Left lung (tissue), 10 donors: ENCODE measurements around the gene DCC. TPM values are rescaled to one million over a fixed set of nuclear protein-coding genes. Genes with fewer than 3 reads are reported as not detected.

ENCODE experiments used
- ATAC-seq: fragments of 200-7000 bp; cut with Tn5 transposase; one replicate; pipeline ENCODE4 v1.9.1; 2020; ENCODE audit warnings: moderate library complexity
- DNase-seq, 4 donors: peaks; one replicate each; pipeline ENCODE4 v3.0.0-alpha.2; 2013 to 2020
- H3K27ac ChIP-seq, 2 donors: fragments of 200-600 bp; sonication (generic) in 1 of 2; one replicate each; pipeline versions ENCODE4 v1.5.0 to v1.8.0; 2020 to 2021
- H3K27me3 ChIP-seq, 2 donors: fragments of 200-600 bp; sonication (generic) in 1 of 2; one replicate each; pipeline versions ENCODE4 v1.5.0 to v1.8.0; 2020 to 2021
- H3K36me3 ChIP-seq, 2 donors: fragments of 200-600 bp; sonication (generic) in 1 of 2; one replicate each; pipeline versions ENCODE4 v1.5.0 to v1.8.0; 2020 to 2021
- H3K4me1 ChIP-seq, 2 donors: fragments of 200-600 bp; one replicate each; pipeline ENCODE4 v1.8.0; 2021
- H3K4me3 ChIP-seq, 2 donors: fragments of 200-600 bp; sonication (generic) in 1 of 2; one replicate each; pipeline versions ENCODE4 v1.5.0 to v1.8.0; 2020 to 2021; ENCODE audit warnings: mild to moderate bottlenecking in 1 of 2
- H3K9me3 ChIP-seq, 2 donors: fragments of 200-600 bp; sonication (generic) in 1 of 2; one replicate each; pipeline versions ENCODE4 v1.5.0 to v1.8.0; 2020 to 2021
- CTCF ChIP-seq, 2 donors: fragments of 200-600 bp; sonication (generic) in 1 of 2; IDR thresholded peaks; one replicate each; pipeline versions ENCODE4 v1.5.0 to v1.8.0; 2021; ENCODE audit warnings: antibody characterized with exemption in 2 of 2
- intact Hi-C, 2 donors: fragments of 100-400 bp; cut with DNase I; formaldehyde crosslinking; loops; one replicate each; pipeline versions ENCODE4 v1.11.2 to v1.14.2; 2022
- polyA plus RNA-seq, 6 donors: library from polyadenylated mRNA; unstranded; fragments of 120-200 nt; gene quantifications; one replicate each; pipeline ENCODE4 v1.2.1, GENCODE V29; 2013; ENCODE audit not compliant: insufficient read length in 6 of 6
- total RNA-seq, 2 donors: library from RNA; stranded (reverse); fragmentation: NEBNext Ultra II Directional; extraction: Animal tissue kit (Norgen Biotek cat#: 25700); gene quantifications; one replicate each; pipeline ENCODE4 v1.2.1, GENCODE V29; 2021
- donor health status: DM: no; HTN: yes; CAD: no.
- donor health status: DM: no; HTN: no; CAD: no.

Gene DCC
- total and polyA plus RNA-seq, 8 donors, result 0.61 to 3.5 (median 2.1) TPM

- no peak for TF ChIP-seq CTCF (IDR thresholded peaks at IDR 0.05)
- no peak for ATAC-seq
Measured at GRCh38 chr18:52624702-52625101, 284.7 kb downstream of the DCC start.

GRCh38 chr18:52636536-52636935, 296.5 kb downstream of the DCC start:
- Histone ChIP-seq H3K27me3 (no peaks in the 10 kb centered on the region), H3K9me3 (peaks cover 0 to 2% of the 10 kb centered on the region in 2 donors), H3K4me1 (no peaks in the 10 kb centered on the region), H3K4me3 (no peak overlapping the region), H3K36me3 (no peaks in the 10 kb centered on the region), H3K27ac (no peak overlapping the region)
- intact Hi-C loops, result no loop called here
- ATAC-seq (no peak), DNase-seq (no peak)
- no peak for TF ChIP-seq CTCF (IDR thresholded peaks at IDR 0.05)

More at GRCh38 chr18:52624702-52625101, 284.7 kb downstream of the DCC start:
- no peaks in the 10 kb centered on the region for H3K4me1 ChIP-seq
- DNase-seq, result no peak
- no peaks in the 10 kb centered on the region for H3K36me3 ChIP-seq
- no peak overlapping the region for H3K4me3 ChIP-seq
- no peak overlapping the region for H3K27ac ChIP-seq
- no peaks in the 10 kb centered on the region for H3K9me3 ChIP-seq
- H3K27me3 ChIP-seq, result no peaks in the 10 kb centered on the region
- intact Hi-C loops, result no loop called here

GRCh38 chr18:52648201-52648600, 308.2 kb downstream of the DCC start:
- no peak for TF ChIP-seq CTCF (IDR thresholded peaks at IDR 0.05)
- no peak for DNase-seq
- H3K27ac ChIP-seq, result no peak overlapping the region
- H3K9me3 ChIP-seq, result no peaks in the 10 kb centered on the region
- no peak for ATAC-seq
- no peaks in the 10 kb centered on the region for H3K4me1 ChIP-seq
- no peak overlapping the region for H3K4me3 ChIP-seq
- intact Hi-C loops, result no loop called here
- no peaks in the 10 kb centered on the region for H3K36me3 ChIP-seq
- no peaks in the 10 kb centered on the region for H3K27me3 ChIP-seq

- Histone ChIP-seq H3K27ac (no peak overlapping the region), H3K9me3 (no peaks in the 10 kb centered on the region), H3K36me3 (no peaks in the 10 kb centered on the region), H3K27me3 (no peaks in the 10 kb centered on the region), H3K4me1 (no peaks in the 10 kb centered on the region), H3K4me3 (no peak overlapping the region)
- TF ChIP-seq CTCF (IDR thresholded peaks at IDR 0.05), result no peak
- intact Hi-C loops, result no loop called here
- no peak for DNase-seq
- ATAC-seq, result no peak
Measured at GRCh38 chr18:52652391-52652790, 312.4 kb downstream of the DCC start.

- no peak overlapping the region for H3K4me3 ChIP-seq
- no peaks in the 10 kb centered on the region for H3K4me1 ChIP-seq
- DNase-seq (peak in 2 of 4 donors; percentile 32 to 50), ATAC-seq (no peak)
- H3K27ac ChIP-seq, result no peak overlapping the region
- no peaks in the 10 kb centered on the region for H3K9me3 ChIP-seq
- intact Hi-C loops, result no loop called here
- no peaks in the 10 kb centered on the region for H3K27me3 ChIP-seq
- no peak for TF ChIP-seq CTCF (IDR thresholded peaks at IDR 0.05)
- no peaks in the 10 kb centered on the region for H3K36me3 ChIP-seq
Measured at GRCh38 chr18:52657043-52657805, 317.2 kb downstream of the DCC start.
